Effector memory CD8-positive, alpha-beta T cell (primary cell): Measurements from ENCODE around the gene RHOBTB1.
A peak's percentile ranks its signal among the peaks of the same experiment; 100 is the strongest.

Experiments
- ATAC-seq: fragments of 150-1000 bp; cut with Tn5 transposase; replicated peaks from 2 replicates; pipeline ENCODE4 v1.10.0; 2021; ENCODE audit warnings: mild to moderate bottlenecking, moderate library complexity
- DNase-seq, 3 experiments: peaks; one replicate each; pipeline ENCODE4 v3.0.0; 2021
- H3K27ac Mint-ChIP-seq, 2 donors: one replicate each; pipeline ENCODE4 v1.8.0; 2022; ENCODE audit warnings: mild to moderate bottlenecking in 2 of 2, mixed read lengths in 2 of 2, moderate library complexity in 2 of 2
- H3K27me3 Mint-ChIP-seq, 2 donors: one replicate each; pipeline ENCODE4 v1.8.0; 2022; ENCODE audit warnings: mixed read lengths in 2 of 2
- H3K36me3 Mint-ChIP-seq: one replicate; pipeline ENCODE4 v1.8.0; 2022; ENCODE audit warnings: mild to moderate bottlenecking, moderate library complexity, mixed read lengths; ENCODE audit not compliant: insufficient read depth
- H3K4me1 Mint-ChIP-seq, 2 donors: one replicate each; pipeline ENCODE4 v1.8.0; 2022; ENCODE audit warnings: low read depth in 2 of 2, mixed read lengths in 2 of 2
- H3K4me3 Mint-ChIP-seq, 2 donors: one replicate each; pipeline ENCODE4 v1.8.0; 2022; ENCODE audit warnings: mild to moderate bottlenecking in 2 of 2, mixed read lengths in 2 of 2, moderate library complexity in 2 of 2
- H3K9me3 Mint-ChIP-seq, 2 donors: one replicate each; pipeline ENCODE4 v1.8.0; 2022; ENCODE audit warnings: mixed read lengths in 2 of 2
- total RNA-seq, 9 experiments: gene quantifications; one replicate each; lab custom pipeline; 2026; lab: John Stamatoyannopoulos, UW

The RHOBTB1 gene, protein sequence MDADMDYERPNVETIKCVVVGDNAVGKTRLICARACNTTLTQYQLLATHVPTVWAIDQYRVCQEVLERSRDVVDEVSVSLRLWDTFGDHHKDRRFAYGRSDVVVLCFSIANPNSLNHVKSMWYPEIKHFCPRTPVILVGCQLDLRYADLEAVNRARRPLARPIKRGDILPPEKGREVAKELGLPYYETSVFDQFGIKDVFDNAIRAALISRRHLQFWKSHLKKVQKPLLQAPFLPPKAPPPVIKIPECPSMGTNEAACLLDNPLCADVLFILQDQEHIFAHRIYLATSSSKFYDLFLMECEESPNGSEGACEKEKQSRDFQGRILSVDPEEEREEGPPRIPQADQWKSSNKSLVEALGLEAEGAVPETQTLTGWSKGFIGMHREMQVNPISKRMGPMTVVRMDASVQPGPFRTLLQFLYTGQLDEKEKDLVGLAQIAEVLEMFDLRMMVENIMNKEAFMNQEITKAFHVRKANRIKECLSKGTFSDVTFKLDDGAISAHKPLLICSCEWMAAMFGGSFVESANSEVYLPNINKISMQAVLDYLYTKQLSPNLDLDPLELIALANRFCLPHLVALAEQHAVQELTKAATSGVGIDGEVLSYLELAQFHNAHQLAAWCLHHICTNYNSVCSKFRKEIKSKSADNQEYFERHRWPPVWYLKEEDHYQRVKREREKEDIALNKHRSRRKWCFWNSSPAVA
- 0 to 0.67 (median 0) reads per million in 9 experiments for total RNA-seq

DNA sequence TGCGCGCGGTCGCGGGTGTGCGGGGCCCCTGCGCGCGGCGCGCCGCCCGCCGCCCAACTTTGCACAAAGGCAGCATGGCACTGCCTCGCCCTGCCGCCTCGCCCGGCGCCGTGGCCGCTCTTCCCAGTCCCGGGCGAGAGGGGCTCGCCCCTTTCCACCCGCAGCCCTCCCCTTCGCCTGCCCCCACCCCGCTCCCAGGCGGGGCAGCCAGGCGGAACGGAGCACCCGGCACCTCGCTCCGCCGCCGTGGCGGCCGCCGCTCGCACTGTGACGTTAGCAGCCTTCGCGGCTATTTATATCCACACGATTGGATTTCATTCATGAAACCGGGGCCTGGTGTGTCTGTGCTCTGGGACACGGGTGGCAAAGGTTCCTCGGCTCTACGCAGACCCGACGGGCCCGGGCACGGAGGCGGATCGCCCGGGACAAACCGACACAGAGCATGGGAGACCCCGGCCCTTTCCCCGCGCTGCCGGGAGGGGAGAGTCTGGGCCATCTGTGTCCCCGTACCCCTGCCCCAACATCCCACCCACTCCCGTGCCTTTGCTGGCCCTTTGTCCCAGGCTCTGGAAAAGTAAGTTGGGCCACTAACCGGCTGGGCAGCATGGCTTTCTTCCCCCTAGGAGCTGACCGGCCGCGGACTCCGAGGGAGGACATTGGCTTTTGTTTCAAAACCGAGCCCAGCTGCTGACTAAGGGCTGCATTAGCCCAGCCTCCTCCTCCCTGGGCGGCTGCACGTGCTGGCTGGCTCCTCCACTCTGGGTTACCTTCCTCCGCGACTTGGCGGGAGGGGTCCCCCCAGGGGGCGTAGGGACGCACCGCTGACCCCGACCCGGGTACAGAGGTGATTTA lies at the start of gene RHOBTB1:
Gene RHOBTB1, minus strand, starts transcription at position 128 of the 852 bp plus-strand sequence. CDS start 32,643 bp downstream, outside the sequence.
- peak; percentile 69 for ATAC-seq
- Mint-ChIP-seq H3K27ac (no peak within 1 kb of the TSS), H3K36me3 (no peaks in the 10 kb centered on the region), H3K4me1 (peaks cover 8 to 12% of the 10 kb centered on the region in 2 donors), H3K9me3 (no peaks in the 10 kb centered on the region), H3K4me3 (peak within 1 kb of the TSS; percentile 76 to 77), H3K27me3 (peaks cover 66 to 82% of the 10 kb centered on the region in 2 donors)
- peak in 1 of 3 experiments; percentile 20 for DNase-seq

DNA sequence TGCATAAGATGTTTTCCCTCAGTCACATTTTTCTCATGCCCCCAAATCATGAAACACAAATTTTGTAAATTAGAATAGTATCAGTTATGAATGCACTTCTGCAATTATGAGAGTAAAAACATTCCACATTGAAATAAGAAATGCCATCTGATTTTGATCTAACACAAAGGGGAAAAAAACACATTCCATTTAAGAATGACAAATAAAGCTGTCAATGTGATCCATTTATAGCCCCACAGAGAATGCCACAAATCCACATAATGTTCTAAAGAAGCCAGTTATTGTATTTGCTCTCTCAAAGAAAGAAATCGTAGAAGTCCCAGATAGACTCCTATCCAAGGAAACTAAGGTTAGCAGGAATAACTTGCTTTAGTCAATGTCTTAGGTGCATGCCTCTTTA lies 48.7 kb upstream of the RHOBTB1 start:
- Mint-ChIP-seq H3K4me3 (no peak overlapping the region), H3K9me3 (no peaks in the 10 kb centered on the region), H3K4me1 (no peaks in the 10 kb centered on the region), H3K27ac (no peak overlapping the region), H3K27me3 (peaks cover 9 to 31% of the 10 kb centered on the region in 2 donors), H3K36me3 (no peaks in the 10 kb centered on the region)
- DNase-seq (no peak), ATAC-seq (no peak)

DNA sequence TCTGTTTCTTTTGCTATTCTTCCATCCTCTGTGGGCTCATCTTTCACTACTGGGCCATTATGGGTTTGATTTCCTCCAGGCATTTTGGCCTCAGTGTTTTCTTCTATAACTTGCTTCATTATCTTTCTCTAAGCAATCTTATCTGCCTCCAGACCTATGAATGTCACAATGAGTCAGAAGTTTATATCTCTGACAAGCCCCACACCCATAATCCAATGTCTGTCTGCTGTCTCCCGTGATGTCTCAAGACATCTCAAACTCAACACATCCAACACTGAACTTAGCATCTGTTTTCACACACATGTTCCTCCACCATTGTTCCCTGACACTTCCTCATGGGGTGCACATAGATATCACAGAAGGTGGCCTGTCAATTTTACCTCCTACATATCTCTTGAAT lies 46.7 kb upstream of the RHOBTB1 start:
- Mint-ChIP-seq H3K36me3 (no peaks in the 10 kb centered on the region), H3K4me1 (no peaks in the 10 kb centered on the region), H3K4me3 (no peak overlapping the region), H3K27me3 (peaks cover 9 to 26% of the 10 kb centered on the region in 2 donors), H3K9me3 (no peaks in the 10 kb centered on the region), H3K27ac (no peak overlapping the region)
- DNase-seq (no peak), ATAC-seq (no peak)

DNA sequence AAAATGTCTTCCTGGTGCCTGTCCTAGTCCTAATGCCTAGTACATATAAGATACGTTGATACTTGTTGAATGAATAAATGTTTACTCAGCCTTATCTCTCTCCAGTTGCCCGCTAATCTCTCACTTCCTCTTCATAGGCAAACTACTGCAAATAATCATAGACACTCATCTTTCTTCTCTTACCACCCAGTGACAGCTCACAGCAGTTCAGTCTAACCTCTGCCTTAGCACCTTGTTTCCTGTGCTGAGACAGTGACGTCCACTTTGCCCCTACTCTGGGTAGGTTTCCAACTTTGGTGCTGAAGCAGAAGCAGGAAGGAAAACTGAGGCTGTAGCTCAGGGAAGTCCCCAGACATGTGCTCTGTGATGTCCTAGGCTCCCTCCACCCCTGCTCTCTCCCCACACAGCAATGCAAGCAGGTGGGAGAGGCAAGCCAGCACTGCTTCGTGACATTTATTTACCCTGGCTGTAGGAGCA lies 45.5 kb upstream of the RHOBTB1 start:
- H3K27ac Mint-ChIP-seq, result no peak overlapping the region
- H3K4me3 Mint-ChIP-seq, result no peak overlapping the region
- DNase-seq (no peak), ATAC-seq (peak; percentile 33)
- no peaks in the 10 kb centered on the region for H3K36me3 Mint-ChIP-seq
- H3K9me3 Mint-ChIP-seq, result no peaks in the 10 kb centered on the region
- no peaks in the 10 kb centered on the region for H3K4me1 Mint-ChIP-seq
- peaks cover 9 to 24% of the 10 kb centered on the region in 2 donors for H3K27me3 Mint-ChIP-seq

DNA sequence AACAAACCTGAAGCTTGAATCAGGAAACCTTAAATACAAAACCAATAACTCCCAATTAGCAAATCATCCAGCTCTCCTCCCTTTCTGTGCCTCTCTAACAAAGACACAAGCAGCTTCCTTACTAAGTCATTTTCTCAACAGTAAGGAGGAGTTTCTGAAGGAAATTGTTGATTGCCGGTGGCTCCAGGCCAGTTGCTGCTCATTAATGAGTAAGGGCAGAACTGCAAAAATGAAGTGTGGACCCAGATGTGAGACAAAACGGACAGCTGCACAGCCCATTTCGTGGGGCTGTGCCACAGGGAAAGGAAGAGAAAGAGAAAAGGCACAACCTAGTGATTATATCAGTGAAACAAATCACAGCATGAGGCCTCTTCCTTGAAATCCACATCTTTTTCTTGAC lies 42.8 kb upstream of the RHOBTB1 start:
- ATAC-seq, result no peak
- DNase-seq, result no peak
- no peaks in the 10 kb centered on the region for H3K9me3 Mint-ChIP-seq
- H3K27me3 Mint-ChIP-seq, result peaks cover 6 to 19% of the 10 kb centered on the region in 2 donors
- H3K4me3 Mint-ChIP-seq, result no peak overlapping the region
- no peaks in the 10 kb centered on the region for H3K4me1 Mint-ChIP-seq
- no peak overlapping the region for H3K27ac Mint-ChIP-seq
- no peaks in the 10 kb centered on the region for H3K36me3 Mint-ChIP-seq

DNA sequence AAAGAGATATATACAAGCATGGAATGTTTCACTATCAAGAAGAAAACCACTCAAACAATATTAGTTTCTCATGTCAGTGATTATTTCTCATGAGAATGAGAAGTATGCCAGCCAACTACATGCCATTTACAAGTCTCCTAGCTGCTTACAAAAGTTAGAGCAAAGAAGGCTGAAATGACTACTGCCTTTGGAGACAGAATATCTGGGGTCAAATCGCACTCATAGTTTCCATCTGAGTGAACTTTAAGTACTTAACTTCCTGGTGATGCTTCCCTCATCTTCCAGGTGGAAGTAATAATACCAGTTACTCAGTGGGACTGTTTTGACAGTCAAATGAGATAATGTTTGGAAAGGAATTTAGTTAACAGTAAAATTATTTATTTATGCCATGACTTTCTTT lies 42.0 kb upstream of the RHOBTB1 start:
- Mint-ChIP-seq H3K27me3 (peaks cover 0 to 11% of the 10 kb centered on the region in 2 donors), H3K9me3 (no peaks in the 10 kb centered on the region), H3K36me3 (no peaks in the 10 kb centered on the region), H3K27ac (no peak overlapping the region), H3K4me1 (no peaks in the 10 kb centered on the region), H3K4me3 (no peak overlapping the region)
- ATAC-seq, result no peak
- DNase-seq, result no peak

DNA sequence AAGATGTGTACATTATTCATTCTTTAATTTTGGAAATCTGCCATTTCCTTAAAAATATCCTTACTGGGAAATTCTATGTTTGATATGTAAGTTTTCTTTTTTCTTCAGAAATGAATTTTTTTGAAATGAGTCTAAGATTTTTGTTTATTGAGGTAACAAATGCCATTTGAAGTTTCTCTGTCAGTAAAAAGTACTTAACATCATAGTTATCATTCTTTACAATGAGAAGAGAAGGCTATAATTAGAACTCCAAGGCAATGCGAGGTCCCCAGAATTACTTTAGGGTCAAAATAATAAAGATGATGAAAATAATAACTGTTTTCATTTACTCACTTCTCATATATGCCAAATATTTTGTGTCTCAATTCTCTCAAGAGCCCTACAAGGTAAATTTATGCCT lies 37.0 kb upstream of the RHOBTB1 start:
- H3K27me3 Mint-ChIP-seq, result no peaks in the 10 kb centered on the region
- no peak overlapping the region for H3K4me3 Mint-ChIP-seq
- DNase-seq (no peak), ATAC-seq (no peak)
- no peaks in the 10 kb centered on the region for H3K9me3 Mint-ChIP-seq
- H3K4me1 Mint-ChIP-seq, result no peaks in the 10 kb centered on the region
- H3K36me3 Mint-ChIP-seq, result no peaks in the 10 kb centered on the region
- no peak overlapping the region for H3K27ac Mint-ChIP-seq

DNA sequence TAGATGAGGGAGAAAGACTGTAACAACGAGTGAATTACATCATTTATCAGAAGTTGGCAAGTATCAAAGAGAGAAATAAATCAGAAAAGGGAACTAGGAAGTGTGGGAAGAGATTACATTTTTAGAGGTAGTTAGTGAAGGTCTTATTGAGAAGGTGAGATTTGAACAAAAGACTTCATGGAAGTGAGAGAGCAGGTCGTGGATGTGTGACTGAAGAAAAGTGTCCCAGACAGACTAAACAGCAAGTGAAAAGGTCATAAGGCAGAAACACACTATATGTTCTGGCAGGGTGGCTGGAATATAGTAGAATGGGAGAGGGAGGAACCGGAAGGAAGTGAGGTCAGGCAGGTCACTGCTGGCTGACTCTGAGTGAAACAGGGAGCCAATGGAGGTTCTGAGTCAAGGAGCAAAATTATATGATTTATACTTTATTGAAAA lies 35.7 kb upstream of the RHOBTB1 start:
- Mint-ChIP-seq H3K27me3 (peaks cover 0 to 2% of the 10 kb centered on the region in 2 donors), H3K4me3 (no peak overlapping the region), H3K9me3 (no peaks in the 10 kb centered on the region), H3K4me1 (no peaks in the 10 kb centered on the region), H3K36me3 (no peaks in the 10 kb centered on the region), H3K27ac (no peak overlapping the region)
- DNase-seq, result no peak
- no peak for ATAC-seq

DNA sequence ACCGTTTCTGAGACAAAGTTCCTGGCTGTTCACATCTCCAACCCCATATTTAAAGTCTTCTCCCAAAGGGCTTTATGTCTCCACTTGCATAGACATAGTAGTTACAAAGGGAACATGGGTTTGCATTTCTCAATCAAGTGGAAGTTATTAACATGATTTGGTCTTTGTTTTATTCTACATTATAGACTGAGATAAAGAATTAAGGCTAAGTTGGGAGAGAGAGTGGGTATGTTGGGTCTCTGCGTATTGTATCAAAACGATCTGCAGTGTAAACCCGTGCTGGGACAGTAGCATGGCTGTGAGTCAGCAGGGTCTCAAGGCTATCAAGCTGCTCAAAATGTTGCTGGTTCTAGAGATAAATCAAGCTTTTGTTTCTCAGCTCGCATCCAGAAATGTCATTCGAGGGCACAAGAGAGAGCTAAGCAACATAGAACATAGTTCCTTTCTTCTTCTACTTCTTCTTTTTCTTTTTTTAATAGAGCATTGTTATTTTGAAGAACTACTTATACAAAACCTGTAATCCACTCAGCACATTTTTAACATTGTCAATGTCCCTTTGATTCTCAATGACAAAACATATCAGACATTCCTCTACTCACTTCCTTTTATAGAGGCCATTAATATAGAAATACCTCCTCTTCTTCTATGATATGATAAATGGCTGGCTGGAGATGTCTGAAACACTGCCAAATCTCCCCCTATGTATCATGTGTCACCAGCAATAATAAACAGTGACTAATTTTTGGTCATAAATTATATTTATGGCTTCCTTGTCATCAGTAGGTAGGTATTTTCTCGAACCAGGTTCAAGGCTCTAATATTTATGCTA lies 34.5 kb upstream of the RHOBTB1 start:
- H3K27me3 Mint-ChIP-seq, result peaks cover 0 to 7% of the 10 kb centered on the region in 2 donors
- no peak overlapping the region for H3K4me3 Mint-ChIP-seq
- no peaks in the 10 kb centered on the region for H3K9me3 Mint-ChIP-seq
- DNase-seq (no peak), ATAC-seq (no peak)
- no peaks in the 10 kb centered on the region for H3K36me3 Mint-ChIP-seq
- H3K4me1 Mint-ChIP-seq, result no peaks in the 10 kb centered on the region
- H3K27ac Mint-ChIP-seq, result no peak overlapping the region

DNA sequence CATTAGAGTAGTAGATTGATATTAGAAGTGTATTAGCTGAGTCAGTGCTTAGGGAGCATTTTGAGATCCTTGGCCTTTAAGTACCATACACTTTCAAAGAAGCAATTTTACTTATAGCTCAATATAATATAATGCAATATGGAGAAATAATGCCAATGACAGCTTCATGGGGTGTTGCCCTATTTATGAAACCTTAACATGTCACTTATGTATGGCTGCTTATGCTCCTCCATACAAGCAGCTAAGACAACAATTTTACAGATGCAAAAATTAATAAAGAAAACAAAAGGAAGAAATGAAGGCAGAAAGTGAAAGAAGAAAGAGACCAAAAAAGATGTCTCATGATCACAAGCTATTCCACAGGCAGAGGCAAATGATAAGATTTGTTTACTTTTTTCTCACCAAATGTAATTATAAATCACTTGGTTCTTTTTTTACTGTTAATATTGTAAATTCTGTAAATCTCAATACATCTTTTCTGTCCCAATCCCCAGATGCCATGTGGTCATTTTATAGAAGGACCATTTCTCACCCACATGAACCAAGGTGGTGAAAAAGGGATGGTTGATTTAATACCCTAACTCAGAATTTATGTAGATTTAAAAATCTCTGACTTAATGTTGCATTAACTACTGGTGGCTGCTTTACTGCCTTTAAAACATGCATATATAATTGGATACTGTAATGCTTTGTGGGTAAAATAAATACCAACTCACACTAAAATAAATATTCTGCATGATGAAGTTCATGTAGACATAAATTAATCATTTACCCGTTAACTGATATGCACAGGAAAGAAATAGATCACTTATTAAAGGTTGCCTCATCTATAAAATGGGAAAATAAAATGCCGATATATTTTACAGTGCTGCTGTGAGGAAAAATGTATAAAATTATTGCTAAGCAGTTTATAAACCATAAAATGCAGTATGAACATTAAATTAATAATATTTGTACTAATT lies 33.5 kb upstream of the RHOBTB1 start:
- H3K27me3 Mint-ChIP-seq, result peaks cover 3 to 17% of the 10 kb centered on the region in 2 donors
- no peak overlapping the region for H3K27ac Mint-ChIP-seq
- H3K4me1 Mint-ChIP-seq, result no peaks in the 10 kb centered on the region
- H3K36me3 Mint-ChIP-seq, result no peaks in the 10 kb centered on the region
- no peak for DNase-seq
- no peak for ATAC-seq
- H3K4me3 Mint-ChIP-seq, result no peak overlapping the region
- no peaks in the 10 kb centered on the region for H3K9me3 Mint-ChIP-seq

DNA sequence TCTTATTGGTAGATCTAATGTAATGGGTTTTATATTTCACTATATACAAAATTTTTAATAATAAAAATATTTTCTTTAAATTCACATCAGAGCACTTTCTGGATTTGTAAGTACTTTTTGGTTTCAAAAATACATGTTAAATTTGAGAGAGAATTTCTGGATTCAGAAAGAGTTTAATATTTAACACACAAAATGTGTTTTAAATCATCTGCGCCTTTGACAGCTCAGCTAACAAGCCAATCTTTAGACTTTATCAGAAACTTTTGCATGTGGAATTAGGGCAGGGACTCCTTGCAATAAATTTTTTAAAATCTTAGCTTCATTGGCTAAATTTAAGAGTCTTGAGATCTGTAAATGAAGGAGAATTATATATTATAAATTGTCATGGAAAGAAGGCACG lies 32.7 kb upstream of the RHOBTB1 start:
- DNase-seq, result no peak
- Mint-ChIP-seq H3K36me3 (no peaks in the 10 kb centered on the region), H3K4me1 (no peaks in the 10 kb centered on the region), H3K4me3 (no peak overlapping the region), H3K9me3 (no peaks in the 10 kb centered on the region), H3K27ac (no peak overlapping the region), H3K27me3 (peaks cover 11 to 22% of the 10 kb centered on the region in 2 donors)
- ATAC-seq, result no peak

DNA sequence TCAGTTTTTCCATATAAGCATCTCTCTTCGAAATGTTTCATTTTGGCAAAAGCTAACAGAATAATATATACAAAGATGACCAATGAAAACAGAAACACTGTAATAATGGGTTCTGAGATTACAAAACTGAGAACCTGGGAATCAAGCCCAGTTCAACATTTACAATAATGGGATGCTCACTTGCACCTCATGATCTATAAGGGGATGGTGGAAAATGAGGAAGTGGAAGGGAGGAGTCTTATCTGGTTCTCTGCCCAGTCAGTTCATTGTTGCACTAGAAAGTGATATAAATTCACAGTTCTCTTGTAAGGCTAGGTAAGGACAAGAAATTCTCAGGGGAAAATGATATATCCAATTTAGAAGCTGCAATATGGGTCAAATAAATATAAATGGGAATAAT lies 31.7 kb upstream of the RHOBTB1 start:
- ATAC-seq (no peak), DNase-seq (no peak)
- Mint-ChIP-seq H3K9me3 (no peaks in the 10 kb centered on the region), H3K4me3 (no peak overlapping the region), H3K27me3 (peaks cover 14 to 22% of the 10 kb centered on the region in 2 donors), H3K36me3 (no peaks in the 10 kb centered on the region), H3K27ac (no peak overlapping the region), H3K4me1 (no peaks in the 10 kb centered on the region)
